ENCODE measurements around the gene THOC6. TPM values are rescaled to one million over a fixed set of nuclear protein-coding genes. Genes with fewer than 3 reads are reported as not detected.

Gene THOC6
- total and polyA plus RNA-seq, 9 of the 15 experiments (the other 6 are each of a cell fraction or from before 2014, with no cell fraction given) = 2.5 to 65.4 (median 42.3) TPM

DNA sequence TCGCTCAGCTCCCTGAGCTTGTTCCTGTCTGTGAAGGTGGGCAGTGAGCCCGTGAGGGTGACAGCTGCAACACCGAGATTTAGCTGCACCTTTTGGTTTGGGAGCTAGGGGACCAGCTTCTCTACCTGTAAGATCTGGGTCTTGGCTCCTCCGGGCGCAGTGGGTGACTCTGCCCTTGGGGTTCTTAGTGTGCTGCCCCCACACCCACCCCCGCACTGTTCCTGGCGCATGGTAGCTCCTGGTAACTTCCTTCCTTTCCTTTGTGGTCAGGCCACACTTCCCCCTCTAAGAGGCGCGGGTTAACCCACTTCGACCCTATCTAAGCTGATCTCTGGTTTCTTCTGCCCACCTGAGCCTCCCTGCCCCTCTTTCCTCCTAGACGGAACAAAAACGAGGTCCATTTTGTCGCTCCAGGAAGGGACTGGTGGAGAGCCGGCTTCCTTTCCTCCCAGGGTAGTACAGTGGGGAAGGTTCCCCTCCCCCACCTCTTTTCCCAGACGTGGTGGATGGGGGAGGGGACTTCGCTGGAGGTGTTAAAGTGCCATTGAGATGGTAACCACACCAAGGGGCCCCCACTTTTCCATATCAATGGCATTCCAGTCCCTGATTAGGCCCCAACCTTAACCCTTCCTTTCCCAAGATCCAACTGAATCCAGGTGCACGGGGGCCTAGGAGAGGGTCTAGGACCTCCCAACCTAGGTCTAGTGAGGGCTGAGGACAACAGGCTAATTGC lies 15.7 kb upstream of the THOC6 start (continued):
- TF ChIP-seq SMAD1 (IDR thresholded peaks at IDR 0.05; ENCODE audit: low read depth, low read length, partially characterized antibody) = no peak
- TF ChIP-seq ZNF512 (tag; IDR thresholded peaks at IDR 0.05) = no peak
- TF ChIP-seq FOXO4 (CRISPR knock-in tag; IDR thresholded peaks at IDR 0.05) = no peak
- TF ChIP-seq GABPA (tag; conservative IDR thresholded peaks at IDR 0.05; ENCODE audit: low read depth) = peak; percentile 84
- peak; percentile 78; the same call in 1 of the 2 replicates for TF ChIP-seq ZNF766 (CRISPR knock-in tag; conservative IDR thresholded peaks at IDR 0.05)
- peak in 1 of 3 experiments; percentile 92; a peak in 2 of 6 replicates for TF ChIP-seq ZBTB11 (CRISPR knock-in tag; IDR thresholded peaks at IDR 0.05)
- 0 out of 2 replicates have a peak, but pooled peaks have one; percentile 35 for TF ChIP-seq ZNF583 (CRISPR knock-in tag; IDR thresholded peaks at IDR 0.05)
- TF ChIP-seq FOXP4 (CRISPR knock-in tag; IDR thresholded peaks at IDR 0.05; ENCODE audit: borderline replicate concordance) = no peak
- TF ChIP-seq CBFA2T3 (IDR thresholded peaks at IDR 0.05) = no peak; the same call in 1 of the 2 replicates
- TF ChIP-seq POLR2G (IDR thresholded peaks at IDR 0.05; ENCODE audit: low read depth, low read length) = peak; percentile 25; the same call in 1 of the 2 replicates
- TF ChIP-seq ETV6 (IDR thresholded peaks at IDR 0.05; ENCODE audit: borderline replicate concordance in 1 of 2, low read depth in 2 of 2, low read length in 1 of 2) = peak; percentile 57 to 87
- no peak for TF ChIP-seq ETV6 (CRISPR knock-in tag; IDR thresholded peaks at IDR 0.05; ENCODE audit: borderline replicate concordance)
- TF ChIP-seq MBD2 (IDR thresholded peaks at IDR 0.05; ENCODE audit: borderline replicate concordance, low read depth) = no peak
- peak; percentile 28 for TF ChIP-seq TBP (optimal IDR thresholded peaks at IDR 0.05; ENCODE audit: low read depth, low read length)
- TF ChIP-seq KLF16 (IDR thresholded peaks at IDR 0.05) = peak; percentile 35; the same call in 1 of the 2 replicates
- TF ChIP-seq WHSC1 (IDR thresholded peaks at IDR 0.05; ENCODE audit: low read length) = no peak
- TF ChIP-seq, protein P1, sequence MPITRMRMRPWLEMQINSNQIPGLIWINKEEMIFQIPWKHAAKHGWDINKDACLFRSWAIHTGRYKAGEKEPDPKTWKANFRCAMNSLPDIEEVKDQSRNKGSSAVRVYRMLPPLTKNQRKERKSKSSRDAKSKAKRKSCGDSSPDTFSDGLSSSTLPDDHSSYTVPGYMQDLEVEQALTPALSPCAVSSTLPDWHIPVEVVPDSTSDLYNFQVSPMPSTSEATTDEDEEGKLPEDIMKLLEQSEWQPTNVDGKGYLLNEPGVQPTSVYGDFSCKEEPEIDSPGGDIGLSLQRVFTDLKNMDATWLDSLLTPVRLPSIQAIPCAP (CRISPR knock-in tag; IDR thresholded peaks at IDR 0.05; ENCODE audit: borderline replicate concordance) = no peak

Data from K562 (cell line).